HepG2 (cell line): ENCODE data around the gene CKS1B. TPM values are rescaled to one million over a fixed set of nuclear protein-coding genes. Genes with fewer than 3 reads are reported as not detected.

ENCODE experiments used
- ATF7 ChIP-seq, 2 experiments: fragments of 450-650 bp in 1 of 2; sonication (generic) in 1 of 2; formaldehyde crosslinking in 1 of 2; IDR thresholded peaks; 2 replicates each; pipeline versions ENCODE4 v1.4.0 to v1.6.1; 2016 to 2020; ENCODE audit warnings: antibody characterized with exemption in 1 of 2, mild to moderate bottlenecking in 1 of 2, missing genetic modification reagents in 1 of 2
- ATM ChIP-seq: fragments of 450-650 bp; IDR thresholded peaks from 2 replicates; pipeline ENCODE4 v1.7.1; 2017; ENCODE audit warnings: mild to moderate bottlenecking, borderline replicate concordance
- CREB1 ChIP-seq, 2 experiments: fragments of 450-650 bp in 1 of 2; IDR thresholded peaks; 2 replicates each; pipeline ENCODE4 v1.6.1; 2016 to 2017; ENCODE audit warnings: control low read depth in 1 of 2, mild to moderate bottlenecking in 1 of 2, missing compliant biosample characterization in 1 of 2, missing genetic modification characterization in 1 of 2
- GPN1 ChIP-seq: sonication (generic); formaldehyde crosslinking; IDR thresholded peaks from 2 replicates; pipeline ENCODE4 v1.5.1; 2020; ENCODE audit warnings: missing genetic modification reagents, borderline replicate concordance
- MEIS2 ChIP-seq: sonication (generic); formaldehyde crosslinking; IDR thresholded peaks from 2 replicates; pipeline ENCODE4 v1.9.0; 2021; ENCODE audit warnings: mild to moderate bottlenecking, missing genetic modification reagents
- NFE2L2 ChIP-seq: fragments of 150-350 bp; IDR thresholded peaks from 2 replicates; pipeline ENCODE4 v1.6.1; 2014; ENCODE audit warnings: low read length
- NR2F2 ChIP-seq: IDR thresholded peaks from 2 replicates; pipeline ENCODE4 v1.6.1; 2012; ENCODE audit warnings: low read depth, inconsistent platforms, borderline replicate concordance
- PHF20 ChIP-seq: sonication (generic); formaldehyde crosslinking; IDR thresholded peaks from 2 replicates; pipeline ENCODE4 v1.5.0; 2020; ENCODE audit warnings: mild to moderate bottlenecking, missing genetic modification reagents
- PHF5A ChIP-seq: IDR thresholded peaks from one replicate; pipeline ENCODE4 v1.6.1; 2018; ENCODE audit warnings: low read depth, missing genetic modification reagents; ENCODE audit not compliant: unreplicated experiment
- PHF8 ChIP-seq: sonication (generic); formaldehyde crosslinking; IDR thresholded peaks from 2 replicates; pipeline ENCODE4 v1.5.0; 2020; ENCODE audit warnings: missing genetic modification reagents
- POLR2G ChIP-seq: fragments of 200-400 bp; formaldehyde crosslinking; IDR thresholded peaks from 2 replicates; pipeline ENCODE4 v1.6.1; 2018; ENCODE audit warnings: mild to moderate bottlenecking, low read depth, low read length, moderate library complexity
- SIN3A ChIP-seq: IDR thresholded peaks from 2 replicates; pipeline ENCODE4 v1.6.1; 2011; ENCODE audit warnings: low read depth, mild to moderate bottlenecking, control low read depth, low read length, borderline replicate concordance
- ZFP36L1 ChIP-seq: sonication (generic); formaldehyde crosslinking; IDR thresholded peaks from 2 replicates; pipeline ENCODE4 v1.8.0; 2022; ENCODE audit warnings: mild to moderate bottlenecking, missing genetic modification reagents, moderate library complexity
- ZNF549 ChIP-seq: sonication (generic); formaldehyde crosslinking; IDR thresholded peaks from 2 replicates; pipeline ENCODE4 v1.5.0; 2020; ENCODE audit warnings: missing genetic modification reagents
- ZNF598 ChIP-seq: sonication (generic); formaldehyde crosslinking; IDR thresholded peaks from 2 replicates; pipeline ENCODE4 v1.5.1; 2020; ENCODE audit warnings: mild to moderate bottlenecking, missing genetic modification reagents, borderline replicate concordance
- ZNF607 ChIP-seq: sonication (generic); formaldehyde crosslinking; IDR thresholded peaks from 2 replicates; pipeline ENCODE4 v1.5.1; 2020; ENCODE audit warnings: missing genetic modification reagents, mild to moderate bottlenecking, borderline replicate concordance
- polyA plus RNA-seq, 8 experiments: library from polyadenylated mRNA; depleted of rRNA in 3 of 8; stranded (reverse) in 7 of 8; unstranded in 1 of 8; fragments of >200 nt; fragmentation: Illumina TruSeq in 4 of 8; extraction: Trizol in 4 of 8; gene quantifications; 2 replicates each; pipeline versions ENCODE4 v1.2.1 to v1.2.3, GENCODE V29; 2011 to 2016; ENCODE audit warnings: low read depth in 4 of 8, missing spikeins in 1 of 8, mixed read lengths in 1 of 8; ENCODE audit not compliant: insufficient read depth in 1 of 8
- total RNA-seq, 5 experiments: library from RNA; depleted of rRNA; stranded (reverse); fragments of >200 nt; fragmentation: Illumina TruSeq; extraction: Trizol; gene quantifications; 2 replicates each; pipeline ENCODE4 v1.2.3, GENCODE V29; 2016; ENCODE audit warnings: low read depth in 1 of 5
- TF ChIP-seq, protein P1 (sequence below): sonication (generic); formaldehyde crosslinking; IDR thresholded peaks from 2 replicates; pipeline ENCODE4 v1.4.0; 2020; ENCODE audit warnings: missing genetic modification reagents
- TF ChIP-seq, protein P2 (sequence below): IDR thresholded peaks from 2 replicates; pipeline ENCODE4 v1.6.1; 2012; ENCODE audit warnings: inconsistent platforms
- TF ChIP-seq, protein P3 (sequence below): sonication (generic); formaldehyde crosslinking; IDR thresholded peaks from 2 replicates; pipeline ENCODE4 v1.4.0; 2020; ENCODE audit warnings: mild to moderate bottlenecking, missing genetic modification reagents
- TF ChIP-seq, protein P4 (sequence below): sonication (generic); formaldehyde crosslinking; IDR thresholded peaks from 2 replicates; pipeline ENCODE4 v1.5.0; 2020; ENCODE audit warnings: mild to moderate bottlenecking, missing genetic modification reagents, borderline replicate concordance
- TF ChIP-seq, protein P5 (sequence below): sonication (generic); formaldehyde crosslinking; IDR thresholded peaks from 2 replicates; pipeline ENCODE4 v1.8.1; 2023; ENCODE audit warnings: mild to moderate bottlenecking, missing genetic modification reagents

CKS1B gene
- total and polyA plus RNA-seq, 2 of the 13 experiments (the other 11 are each of a cell fraction or from before 2014, with no cell fraction given), result 217 to 222 TPM

DNA sequence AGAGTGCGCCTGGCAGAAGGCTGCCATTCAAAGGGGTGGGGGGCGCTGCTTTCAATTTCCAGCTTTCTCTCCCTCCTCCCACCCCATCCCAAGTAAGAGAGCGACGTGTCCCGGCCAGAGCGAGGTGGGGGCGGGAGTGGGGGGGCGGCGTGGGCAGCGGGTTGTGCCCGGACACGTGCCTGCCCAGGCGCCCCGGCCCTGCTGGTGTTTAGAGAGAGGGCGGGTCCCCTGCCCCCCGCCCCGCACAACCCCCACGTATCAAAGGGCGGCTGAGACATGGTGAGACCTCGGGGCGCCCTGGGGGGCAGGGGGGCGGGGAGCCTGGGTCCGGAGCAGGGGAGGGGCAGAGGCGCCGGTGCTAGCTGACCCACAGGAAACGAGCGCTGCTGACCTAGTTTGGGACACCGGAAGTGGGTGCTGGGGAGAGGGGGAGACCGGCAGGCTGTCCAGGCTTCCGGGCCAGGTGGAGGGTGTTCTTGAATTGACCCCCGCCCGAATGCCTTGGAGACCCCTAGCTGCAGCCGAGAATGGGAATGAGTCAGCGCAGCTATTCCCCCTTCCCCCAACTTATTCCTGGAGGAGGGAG lies 29.4 kb downstream of the CKS1B start (continued):
- TF ChIP-seq NR2F2 (no peak; the same call in 1 of the 2 replicates), MEIS2 (CRISPR knock-in tag) (no peak), NFE2L2 (no peak), ATF7 (IDR thresholded peaks at IDR 0.05) (no peak), ATF7 (CRISPR knock-in tag; IDR thresholded peaks at IDR 0.05) (no peak), POLR2G (0 out of 2 replicates have a peak, but pooled peaks have one; percentile 11), PHF5A (CRISPR knock-in tag) (no peak), GPN1 (CRISPR knock-in tag) (no peak), ZNF549 (CRISPR knock-in tag) (no peak), ZNF607 (CRISPR knock-in tag) (no peak), ATM (no peak), ZNF598 (CRISPR knock-in tag) (no peak), ZFP36L1 (CRISPR knock-in tag) (no peak), CREB1 (IDR thresholded peaks at IDR 0.05) (no peak), CREB1 (CRISPR knock-in tag; IDR thresholded peaks at IDR 0.05) (no peak), PHF8 (CRISPR knock-in tag) (0 out of 2 replicates have a peak, but pooled peaks have one; percentile 28), PHF20 (CRISPR knock-in tag) (0 out of 2 replicates have a peak, but pooled peaks have one; percentile 15), SIN3A (peak; percentile 57; the same call in 1 of the 2 replicates)
- TF ChIP-seq, protein P1, sequence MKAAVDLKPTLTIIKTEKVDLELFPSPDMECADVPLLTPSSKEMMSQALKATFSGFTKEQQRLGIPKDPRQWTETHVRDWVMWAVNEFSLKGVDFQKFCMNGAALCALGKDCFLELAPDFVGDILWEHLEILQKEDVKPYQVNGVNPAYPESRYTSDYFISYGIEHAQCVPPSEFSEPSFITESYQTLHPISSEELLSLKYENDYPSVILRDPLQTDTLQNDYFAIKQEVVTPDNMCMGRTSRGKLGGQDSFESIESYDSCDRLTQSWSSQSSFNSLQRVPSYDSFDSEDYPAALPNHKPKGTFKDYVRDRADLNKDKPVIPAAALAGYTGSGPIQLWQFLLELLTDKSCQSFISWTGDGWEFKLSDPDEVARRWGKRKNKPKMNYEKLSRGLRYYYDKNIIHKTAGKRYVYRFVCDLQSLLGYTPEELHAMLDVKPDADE, result no peak
- TF ChIP-seq, protein P2, sequence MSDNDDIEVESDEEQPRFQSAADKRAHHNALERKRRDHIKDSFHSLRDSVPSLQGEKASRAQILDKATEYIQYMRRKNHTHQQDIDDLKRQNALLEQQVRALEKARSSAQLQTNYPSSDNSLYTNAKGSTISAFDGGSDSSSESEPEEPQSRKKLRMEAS, result peak; percentile 67; the same call in 1 of the 2 replicates
- TF ChIP-seq, protein P3, sequence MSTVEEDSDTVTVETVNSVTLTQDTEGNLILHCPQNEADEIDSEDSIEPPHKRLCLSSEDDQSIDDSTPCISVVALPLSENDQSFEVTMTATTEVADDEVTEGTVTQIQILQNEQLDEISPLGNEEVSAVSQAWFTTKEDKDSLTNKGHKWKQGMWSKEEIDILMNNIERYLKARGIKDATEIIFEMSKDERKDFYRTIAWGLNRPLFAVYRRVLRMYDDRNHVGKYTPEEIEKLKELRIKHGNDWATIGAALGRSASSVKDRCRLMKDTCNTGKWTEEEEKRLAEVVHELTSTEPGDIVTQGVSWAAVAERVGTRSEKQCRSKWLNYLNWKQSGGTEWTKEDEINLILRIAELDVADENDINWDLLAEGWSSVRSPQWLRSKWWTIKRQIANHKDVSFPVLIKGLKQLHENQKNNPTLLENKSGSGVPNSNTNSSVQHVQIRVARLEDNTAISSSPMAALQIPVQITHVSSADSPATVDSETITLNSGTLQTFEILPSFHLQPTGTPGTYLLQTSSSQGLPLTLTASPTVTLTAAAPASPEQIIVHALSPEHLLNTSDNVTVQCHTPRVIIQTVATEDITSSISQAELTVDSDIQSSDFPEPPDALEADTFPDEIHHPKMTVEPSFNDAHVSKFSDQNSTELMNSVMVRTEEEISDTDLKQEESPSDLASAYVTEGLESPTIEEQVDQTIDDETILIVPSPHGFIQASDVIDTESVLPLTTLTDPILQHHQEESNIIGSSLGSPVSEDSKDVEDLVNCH (CRISPR knock-in tag), result no peak
- TF ChIP-seq, protein P4, sequence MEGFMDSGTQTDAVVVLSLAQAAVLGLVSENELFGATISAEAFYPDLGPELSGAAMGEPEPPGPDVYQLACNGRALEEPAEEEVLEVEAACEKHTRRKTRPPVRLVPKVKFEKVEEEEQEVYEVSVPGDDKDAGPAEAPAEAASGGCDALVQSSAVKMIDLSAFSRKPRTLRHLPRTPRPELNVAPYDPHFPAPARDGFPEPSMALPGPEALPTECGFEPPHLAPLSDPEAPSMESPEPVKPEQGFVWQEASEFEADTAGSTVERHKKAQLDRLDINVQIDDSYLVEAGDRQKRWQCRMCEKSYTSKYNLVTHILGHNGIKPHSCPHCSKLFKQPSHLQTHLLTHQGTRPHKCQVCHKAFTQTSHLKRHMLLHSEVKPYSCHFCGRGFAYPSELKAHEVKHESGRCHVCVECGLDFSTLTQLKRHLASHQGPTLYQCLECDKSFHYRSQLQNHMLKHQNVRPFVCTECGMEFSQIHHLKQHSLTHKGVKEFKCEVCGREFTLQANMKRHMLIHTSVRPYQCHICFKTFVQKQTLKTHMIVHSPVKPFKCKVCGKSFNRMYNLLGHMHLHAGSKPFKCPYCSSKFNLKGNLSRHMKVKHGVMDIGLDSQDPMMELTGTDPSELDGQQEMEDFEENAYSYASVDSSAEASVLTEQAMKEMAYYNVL (CRISPR knock-in tag), result peak; percentile 10; the same call in 1 of the 2 replicates
- TF ChIP-seq, protein P5, sequence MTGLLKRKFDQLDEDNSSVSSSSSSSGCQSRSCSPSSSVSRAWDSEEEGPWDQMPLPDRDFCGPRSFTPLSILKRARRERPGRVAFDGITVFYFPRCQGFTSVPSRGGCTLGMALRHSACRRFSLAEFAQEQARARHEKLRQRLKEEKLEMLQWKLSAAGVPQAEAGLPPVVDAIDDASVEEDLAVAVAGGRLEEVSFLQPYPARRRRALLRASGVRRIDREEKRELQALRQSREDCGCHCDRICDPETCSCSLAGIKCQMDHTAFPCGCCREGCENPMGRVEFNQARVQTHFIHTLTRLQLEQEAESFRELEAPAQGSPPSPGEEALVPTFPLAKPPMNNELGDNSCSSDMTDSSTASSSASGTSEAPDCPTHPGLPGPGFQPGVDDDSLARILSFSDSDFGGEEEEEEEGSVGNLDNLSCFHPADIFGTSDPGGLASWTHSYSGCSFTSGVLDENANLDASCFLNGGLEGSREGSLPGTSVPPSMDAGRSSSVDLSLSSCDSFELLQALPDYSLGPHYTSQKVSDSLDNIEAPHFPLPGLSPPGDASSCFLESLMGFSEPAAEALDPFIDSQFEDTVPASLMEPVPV (CRISPR knock-in tag), result peak; percentile 82; the same call in 1 of the 2 replicates
